Measurements from ENCODE around the gene SYTL5.

- no peak for TF ChIP-seq CREB1 (CRISPR knock-in tag; IDR thresholded peaks at IDR 0.05; ENCODE audit: low read depth)
- no peak for TF ChIP-seq EZH2phosphoT487 (IDR thresholded peaks at IDR 0.05; ENCODE audit: unreplicated experiment)
- no peak for TF ChIP-seq CTCF (conservative IDR thresholded peaks at IDR 0.05; ENCODE audit: low read depth in 2 of 2)
- no peak for TF ChIP-seq EZH2 (IDR thresholded peaks at IDR 0.05; ENCODE audit: low read depth, unreplicated experiment)
- no peak for TF ChIP-seq POLR2AphosphoS5 (IDR thresholded peaks at IDR 0.05; ENCODE audit: low read depth)
- TF ChIP-seq ETS1 (IDR thresholded peaks at IDR 0.05) = no peak
- TF ChIP-seq REST (IDR thresholded peaks at IDR 0.05; ENCODE audit: unreplicated experiment) = no peak
- TF ChIP-seq JUNB (IDR thresholded peaks at IDR 0.05; ENCODE audit: unreplicated experiment) = no peak
- TF ChIP-seq NANOG (IDR thresholded peaks at IDR 0.05; ENCODE audit: borderline replicate concordance) = no peak
- no peak for TF ChIP-seq ZNF462 (CRISPR knock-in tag; IDR thresholded peaks at IDR 0.05)
Measured at GRCh38 chrX:38154340-38154739, 148.0 kb downstream of the SYTL5 start.

Measured in GM23338 (cell line).